Stimulated activated CD4-positive, alpha-beta T cell treated with anti-CD3 and anti-CD28 coated beads, TNF-alpha, amount 100 ng/mL, for 1 hour (primary cell): ENCODE data around the gene SLC8B1.

Source experiments
- DNase-seq, 3 donors: peaks; one replicate each; pipeline ENCODE4 v3.0.0-alpha.2; 2020; ENCODE audit warnings: low read depth in 3 of 3, low spot score in 1 of 3

SLC8B1 gene

DNA sequence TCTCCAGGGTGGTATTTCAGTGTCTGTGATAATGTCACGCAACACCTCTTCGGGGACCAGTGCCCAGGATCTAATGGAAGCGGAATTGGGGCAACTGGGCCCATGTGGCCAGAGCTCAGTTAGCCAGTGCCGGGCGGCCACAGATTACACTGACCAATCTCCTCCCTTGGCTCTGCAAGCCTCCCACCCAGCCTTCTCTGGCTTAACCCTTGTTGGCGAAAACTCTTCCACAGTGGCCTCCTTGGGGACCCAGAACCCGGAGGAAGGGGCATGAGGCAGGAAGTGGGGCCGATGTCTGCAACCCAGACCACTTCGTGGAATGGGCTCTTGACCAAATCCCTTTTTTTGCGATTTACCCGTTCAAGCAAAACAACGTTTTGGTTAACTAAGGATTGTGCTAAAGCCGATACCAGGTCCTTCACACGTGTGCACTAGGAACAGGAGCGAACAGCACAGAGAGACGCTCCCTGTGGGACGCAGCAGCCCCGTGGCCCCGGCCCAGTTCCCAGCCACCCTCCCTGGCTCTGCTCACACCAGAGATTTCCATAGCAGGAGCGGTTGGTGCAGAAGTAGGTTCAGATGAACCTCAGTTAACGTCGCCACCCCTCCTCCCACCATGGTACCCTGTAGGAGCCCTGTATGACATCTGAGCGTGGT is 38.2 kb downstream of the SLC8B1 start:
- DNase-seq = no peak

DNA sequence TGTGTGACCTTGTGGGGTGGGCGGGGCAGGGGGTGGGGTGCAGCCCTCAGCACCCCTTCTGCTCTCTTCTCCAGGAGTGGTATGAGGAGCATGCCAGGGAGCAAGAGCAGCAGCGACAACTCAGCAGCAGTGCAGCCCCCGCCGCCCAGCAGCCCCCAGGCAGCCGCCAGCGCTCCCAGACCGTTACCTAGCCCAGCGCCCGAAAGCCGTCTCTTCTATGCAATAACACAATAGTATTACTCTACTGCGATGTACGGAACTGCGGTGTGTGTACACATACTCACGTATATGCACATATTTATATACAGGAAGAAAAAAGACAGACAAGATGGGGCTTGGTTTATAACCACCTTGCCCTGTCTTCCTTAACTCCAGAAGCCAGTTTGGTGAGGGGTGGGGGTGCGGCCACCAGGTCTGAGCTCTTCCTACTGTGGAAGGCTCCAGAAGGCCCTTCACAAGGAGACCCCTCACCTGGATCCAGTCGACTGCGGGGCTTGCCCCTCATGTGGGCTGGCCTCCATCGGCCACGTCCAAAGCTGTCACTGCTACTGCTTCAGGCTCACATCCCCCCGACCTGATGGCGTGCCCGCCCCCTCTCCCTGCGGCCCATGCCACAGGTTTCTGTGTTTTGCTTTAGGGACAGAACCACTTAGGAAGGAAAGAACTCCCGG is 38.9 kb downstream of the SLC8B1 start:
- DNase-seq = no peak

GRCh38 chr12:113293100-113293499 is 41.8 kb downstream of the SLC8B1 start:
- DNase-seq = no peak

DNA sequence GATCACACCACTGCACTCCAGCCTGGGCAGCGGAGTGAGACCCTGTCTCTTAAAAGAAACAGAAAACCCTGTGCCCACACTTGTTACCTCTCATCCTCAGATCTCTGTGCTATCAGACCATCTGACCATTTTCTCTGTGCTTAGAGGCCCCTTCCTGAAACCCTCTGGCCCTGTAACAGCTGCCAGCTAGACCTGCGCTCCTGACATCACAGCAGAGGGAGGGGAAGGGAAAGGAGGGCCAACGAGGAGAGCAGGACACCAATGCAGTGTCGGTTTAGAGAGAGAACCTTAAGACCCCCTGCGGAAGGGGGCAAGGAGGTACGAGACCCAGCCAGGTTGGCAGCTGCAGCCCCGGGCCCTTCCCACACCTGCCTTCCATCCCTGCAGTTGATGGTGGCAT is 42.4 kb downstream of the SLC8B1 start:
- DNase-seq = no peak

DNA sequence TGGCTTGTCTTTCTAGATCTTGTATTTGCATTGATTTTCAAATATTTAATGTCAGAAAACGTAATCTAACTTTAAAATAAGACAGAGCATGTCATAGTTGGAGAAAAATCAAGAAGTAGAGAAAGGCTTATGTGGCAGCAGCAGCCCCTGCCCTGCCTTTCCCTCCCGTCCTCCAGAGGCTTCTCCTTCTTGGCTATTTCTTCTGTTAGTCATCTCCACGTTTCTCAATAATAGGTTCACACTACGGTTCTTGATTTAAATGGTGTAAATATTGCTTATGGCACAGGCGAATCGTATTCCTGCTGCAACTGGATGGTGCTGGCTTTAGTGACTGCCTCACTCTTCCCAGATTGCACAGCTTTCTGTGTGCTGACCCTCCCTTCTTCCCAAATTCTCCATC is 42.8 kb downstream of the SLC8B1 start:
- no peak for DNase-seq

DNA sequence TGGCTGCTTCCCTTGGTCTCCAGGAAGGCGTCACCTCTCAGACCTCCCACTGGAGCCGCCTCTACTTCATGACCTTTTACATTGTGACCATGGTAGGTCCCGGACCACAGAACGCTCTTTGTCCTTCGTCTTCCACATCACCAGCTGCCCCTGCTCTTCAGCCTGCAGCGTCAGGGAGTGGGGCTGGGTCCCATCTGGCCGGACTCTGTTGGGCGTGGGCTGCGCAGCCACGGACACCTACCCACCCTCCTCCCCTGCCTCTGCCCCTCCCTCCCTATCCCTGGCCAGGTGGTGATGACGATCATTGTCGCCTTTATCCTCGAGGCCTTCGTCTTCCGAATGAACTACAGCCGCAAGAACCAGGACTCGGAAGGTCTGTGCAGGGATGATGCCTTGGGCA is 43.3 kb downstream of the SLC8B1 start:
- no peak for DNase-seq

- DNase-seq = no peak
These were observed 44.4 kb downstream of the SLC8B1 start for GRCh38 chr12:113290506-113290905.

DNA sequence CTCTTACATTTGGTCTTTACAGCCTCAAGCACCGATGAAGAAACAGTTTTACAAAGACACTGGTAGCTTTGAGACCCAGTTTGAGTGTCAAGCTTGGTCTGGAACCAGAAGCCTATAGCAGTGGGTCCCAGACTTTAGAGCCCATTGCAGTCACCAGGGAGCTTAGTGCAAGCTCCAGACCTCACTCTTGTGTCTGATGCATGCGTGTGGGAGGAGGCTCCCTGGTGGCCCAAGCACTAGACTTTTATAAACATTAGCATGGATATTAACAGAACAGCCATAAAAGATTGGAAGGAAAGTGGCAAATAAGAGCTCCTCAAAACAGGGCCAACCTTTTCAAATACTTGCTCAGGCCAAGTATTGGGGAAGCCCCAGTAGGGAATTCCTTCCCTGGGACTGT is 45.5 kb downstream of the SLC8B1 start:
- DNase-seq = no peak

DNA sequence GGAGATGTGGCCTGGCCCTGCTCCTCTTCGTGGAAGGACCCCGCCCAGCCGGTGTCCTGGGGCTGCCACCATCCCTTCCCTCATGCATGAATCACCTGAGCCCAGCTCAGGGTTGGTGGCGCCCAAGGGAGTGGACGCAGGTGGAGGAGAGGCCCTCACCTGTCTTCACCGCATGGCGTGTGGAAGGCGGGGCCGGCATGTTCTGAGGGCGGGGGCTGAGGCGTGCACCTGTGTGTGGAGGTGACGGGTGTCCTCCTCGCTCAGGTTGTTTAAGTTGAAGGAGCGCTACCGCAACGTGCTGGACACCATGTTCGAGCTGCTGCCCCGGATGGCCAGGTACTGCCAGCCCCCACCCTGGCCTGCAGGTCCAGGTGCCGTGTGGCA is 47.0 kb downstream of the SLC8B1 start:
- no peak for DNase-seq

DNA sequence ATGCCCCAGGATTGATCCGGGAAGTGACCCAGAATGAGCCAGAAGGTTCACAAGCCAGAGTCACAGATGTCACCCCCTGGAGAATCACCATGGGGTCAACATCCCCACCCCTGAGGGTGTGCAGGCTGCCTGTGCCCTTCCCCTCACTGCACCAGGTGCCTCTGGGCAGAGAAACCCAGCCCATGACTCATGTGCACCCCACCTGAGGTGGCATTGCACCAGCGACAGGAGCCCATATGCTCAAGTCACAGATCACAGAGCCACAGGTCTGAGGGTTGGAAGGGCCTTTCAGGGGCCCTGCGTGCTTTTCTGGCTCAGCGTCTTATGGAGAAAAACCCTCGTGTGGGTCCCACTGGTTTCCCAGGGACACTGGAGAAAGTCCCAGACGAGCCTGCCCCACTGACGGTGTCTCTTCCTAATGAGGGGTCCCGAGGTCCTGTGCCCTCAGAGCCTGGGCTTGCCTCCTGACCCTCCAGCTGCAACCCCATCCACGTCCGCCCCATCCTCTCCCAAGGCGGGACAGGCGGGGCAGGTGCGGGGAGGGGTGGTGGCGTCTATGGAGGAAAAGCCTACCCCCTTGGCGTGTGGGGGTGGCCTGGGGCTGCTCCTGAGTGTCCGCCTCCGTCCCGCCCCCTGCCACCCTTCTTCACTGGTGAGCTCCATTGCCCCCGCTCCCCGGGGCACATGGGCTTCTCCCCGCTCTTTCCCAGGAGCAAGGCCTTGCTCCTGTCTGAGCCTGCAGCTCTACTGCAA is 47.6 kb downstream of the SLC8B1 start:
- no peak for DNase-seq

DNA sequence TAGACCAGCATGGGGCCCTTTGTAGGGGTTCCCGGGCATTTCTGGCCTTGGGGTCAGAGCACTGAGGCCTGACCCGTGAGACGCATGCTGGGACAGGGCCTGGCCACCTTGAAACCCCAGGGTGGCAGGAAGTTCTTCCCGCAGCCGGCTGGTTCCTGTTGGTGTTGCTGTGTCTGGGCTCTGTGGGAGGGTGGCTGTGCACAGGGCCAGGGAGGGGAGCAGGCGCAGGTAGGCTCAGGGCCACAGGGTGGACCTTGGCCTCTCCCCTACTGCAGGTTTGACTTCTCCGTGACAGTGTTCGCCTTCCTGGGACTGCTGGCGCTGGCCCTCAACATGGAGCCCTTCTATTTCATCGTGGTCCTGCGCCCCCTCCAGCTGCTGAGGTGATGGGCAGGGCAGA is 48.2 kb downstream of the SLC8B1 start:
- no peak for DNase-seq

- no peak for DNase-seq
These were observed 49.0 kb downstream of the SLC8B1 start for GRCh38 chr12:113285679-113286610.

- no peak for DNase-seq
These were observed 50.2 kb downstream of the SLC8B1 start for GRCh38 chr12:113284751-113285150.

DNA sequence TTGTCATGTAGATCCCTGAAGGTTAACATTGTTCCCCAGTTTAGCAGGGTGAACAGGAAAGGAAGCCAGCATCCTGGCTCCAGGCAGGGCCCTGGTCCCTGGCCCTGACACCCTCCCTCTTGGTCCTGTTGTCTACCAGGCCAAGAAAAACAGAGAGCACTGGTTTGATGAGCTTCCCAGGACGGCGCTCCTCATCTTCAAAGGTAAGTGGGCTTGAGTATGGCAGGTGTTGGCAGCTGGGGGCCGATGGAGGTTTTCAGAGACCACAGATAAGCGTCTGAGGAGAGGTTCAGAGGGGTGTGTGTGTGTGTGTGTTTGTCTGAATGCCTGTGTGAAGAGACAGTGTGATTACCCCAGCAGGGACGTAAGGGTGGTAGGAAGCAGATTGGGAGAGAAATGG is 56.3 kb downstream of the SLC8B1 start:
- DNase-seq = no peak

DNA sequence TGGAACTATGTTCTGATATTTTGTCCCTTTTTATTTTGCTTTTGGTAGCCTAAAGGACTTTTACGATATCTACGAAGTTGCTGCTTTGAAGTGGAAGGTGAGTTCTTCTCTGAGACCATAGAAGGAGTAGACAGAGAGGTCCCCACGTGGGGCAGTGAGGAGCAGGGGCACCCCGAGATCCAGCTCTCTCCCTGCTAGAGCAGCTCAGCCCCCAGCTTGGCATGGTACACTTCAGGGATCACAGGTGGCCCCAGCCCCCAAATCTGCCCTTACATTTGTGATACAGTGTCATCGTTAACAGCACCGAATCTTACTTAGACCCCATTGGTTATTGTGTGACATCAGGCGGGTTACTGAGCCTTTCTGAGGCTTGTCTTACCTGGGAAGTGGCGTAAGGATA is 56.8 kb downstream of the SLC8B1 start:
- DNase-seq = no peak

- DNase-seq = no peak
These were observed 57.4 kb downstream of the SLC8B1 start for GRCh38 chr12:113277511-113277910.

GRCh38 chr12:113276946-113277500 is 57.9 kb downstream of the SLC8B1 start:
- no peak for DNase-seq

GRCh38 chr12:113276306-113276705 is 58.6 kb downstream of the SLC8B1 start:
- DNase-seq = no peak

DNA sequence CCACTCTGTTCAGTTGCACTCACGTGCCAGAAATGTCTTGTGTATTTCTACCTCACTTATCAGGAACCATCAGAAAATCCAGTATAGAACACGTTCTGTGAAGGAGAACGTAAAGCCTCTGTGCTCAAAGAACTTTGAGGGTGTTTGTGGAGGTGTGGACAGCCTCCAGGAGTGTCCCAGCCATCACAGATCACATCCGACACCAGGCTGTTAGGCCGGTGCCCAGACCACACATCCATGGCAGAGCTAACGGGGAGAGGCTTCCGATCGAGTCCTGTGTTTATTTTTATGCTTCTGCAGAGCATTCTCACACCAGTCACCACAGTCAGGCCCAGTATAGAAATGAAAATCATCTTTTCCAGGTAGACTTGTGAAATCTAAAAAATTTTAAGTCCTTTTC is 60.1 kb downstream of the SLC8B1 start:
- DNase-seq = no peak

- no peak for DNase-seq
These were observed 61.7 kb downstream of the SLC8B1 start for GRCh38 chr12:113273053-113273725.
